T-helper 22 cell (primary cell): Measurements from ENCODE around the gene SMG9.

ENCODE experiments used
- DNase-seq: peaks from one replicate; pipeline ENCODE4 v3.0.0-alpha.2; 2020; ENCODE audit warnings: low read depth

SMG9 gene

GRCh38 chr19:43724896-43725295 is 29.9 kb downstream of the SMG9 start:
- DNase-seq: no peak

DNA sequence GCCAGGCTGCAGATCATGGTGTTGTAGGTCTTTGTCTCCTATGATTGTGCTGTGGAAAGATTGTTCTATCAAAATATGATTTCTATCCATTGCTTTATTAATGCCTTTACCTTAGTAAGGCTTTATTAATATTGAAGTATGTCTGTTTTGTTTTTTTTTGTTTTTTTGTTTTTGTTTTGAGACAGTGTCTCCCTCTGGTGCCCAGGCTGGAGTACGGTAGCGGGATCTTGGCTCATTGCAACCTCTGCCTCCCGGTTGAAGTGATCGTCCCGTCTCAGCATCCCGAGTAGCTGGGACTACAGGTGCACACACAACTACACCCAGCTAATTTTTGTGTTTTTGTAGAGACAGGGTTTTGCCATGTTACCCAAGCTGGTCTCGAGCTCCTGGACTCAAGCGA is 31.2 kb downstream of the SMG9 start:
- no peak for DNase-seq

GRCh38 chr19:43721469-43722048 is 33.2 kb downstream of the SMG9 start:
- no peak for DNase-seq

- no peak for DNase-seq
These were observed 33.8 kb downstream of the SMG9 start for GRCh38 chr19:43720936-43721335.

GRCh38 chr19:43719918-43720317 is 34.8 kb downstream of the SMG9 start:
- no peak for DNase-seq

GRCh38 chr19:43719378-43719868 is 35.3 kb downstream of the SMG9 start:
- DNase-seq: no peak

- DNase-seq: no peak
These were observed 36.0 kb downstream of the SMG9 start for GRCh38 chr19:43718627-43719377.

GRCh38 chr19:43715776-43716175 is 39.0 kb downstream of the SMG9 start, which contains the start of gene IRGC:
Gene IRGC, plus strand, starts transcription at chr19:43716076. Its CDS starts 2,483 bp downstream, at chr19:43718559.
- no peak for DNase-seq

DNA sequence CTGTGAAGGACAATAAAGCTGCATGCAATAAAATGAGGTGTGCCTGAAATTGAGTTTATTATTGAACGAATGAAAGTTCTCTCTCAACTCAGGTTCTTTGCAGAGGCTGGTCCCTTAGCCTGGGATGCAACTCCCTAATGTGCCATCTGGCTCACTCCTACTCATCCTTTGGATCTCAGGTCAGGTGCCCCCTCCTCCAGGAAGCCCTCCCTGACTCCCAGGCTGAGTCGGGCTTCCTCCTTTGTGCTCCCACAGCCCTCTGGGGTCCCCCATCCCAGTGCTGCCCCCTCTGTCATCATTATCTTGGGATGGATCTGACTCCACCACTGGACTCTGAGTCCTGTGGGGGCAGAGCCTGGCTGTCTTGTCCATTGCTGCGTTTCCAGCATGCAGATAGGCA is 41.6 kb downstream of the SMG9 start:
- DNase-seq: no peak

- no peak for DNase-seq
These were observed 42.9 kb downstream of the SMG9 start for GRCh38 chr19:43711751-43712355.

GRCh38 chr19:43708716-43709115 is 46.0 kb downstream of the SMG9 start:
- no peak for DNase-seq

GRCh38 chr19:43707158-43707712 is 47.5 kb downstream of the SMG9 start:
- DNase-seq: no peak

- DNase-seq: no peak
These were observed 49.0 kb downstream of the SMG9 start for GRCh38 chr19:43705729-43706128.

DNA sequence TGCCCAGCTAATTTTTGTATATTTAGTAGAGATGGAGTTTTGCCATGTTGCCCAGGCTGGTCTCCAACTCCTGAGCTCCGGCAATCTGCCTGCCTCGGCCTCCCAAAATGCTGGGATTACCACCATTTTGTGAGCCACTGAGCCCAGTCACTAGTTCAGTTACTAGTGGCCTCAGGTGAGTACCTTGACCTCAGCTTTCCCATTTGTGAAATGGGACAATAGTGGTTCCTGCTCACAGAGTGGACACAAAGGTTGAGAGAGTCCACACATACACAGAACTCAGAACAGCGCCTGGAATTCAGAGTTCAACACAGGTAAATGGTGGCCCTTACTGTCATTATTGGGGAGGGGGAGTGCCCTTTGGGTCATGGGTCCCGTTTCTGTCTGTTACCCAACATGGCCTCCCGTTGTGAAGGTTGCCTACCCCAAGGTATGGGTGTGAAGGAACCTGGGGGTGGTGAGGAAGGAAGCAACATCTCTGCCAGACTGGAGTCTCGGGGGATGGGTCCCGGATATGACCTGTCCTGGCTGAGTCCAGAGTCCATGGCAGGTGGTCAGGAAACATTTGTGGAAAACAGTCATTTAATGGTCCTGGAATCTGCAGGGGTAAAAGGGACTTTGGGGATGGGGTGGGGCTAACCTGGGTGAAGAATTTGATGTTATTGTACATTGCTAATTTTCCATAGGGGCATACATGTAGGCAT is 50.6 kb downstream of the SMG9 start:
- DNase-seq: no peak

DNA sequence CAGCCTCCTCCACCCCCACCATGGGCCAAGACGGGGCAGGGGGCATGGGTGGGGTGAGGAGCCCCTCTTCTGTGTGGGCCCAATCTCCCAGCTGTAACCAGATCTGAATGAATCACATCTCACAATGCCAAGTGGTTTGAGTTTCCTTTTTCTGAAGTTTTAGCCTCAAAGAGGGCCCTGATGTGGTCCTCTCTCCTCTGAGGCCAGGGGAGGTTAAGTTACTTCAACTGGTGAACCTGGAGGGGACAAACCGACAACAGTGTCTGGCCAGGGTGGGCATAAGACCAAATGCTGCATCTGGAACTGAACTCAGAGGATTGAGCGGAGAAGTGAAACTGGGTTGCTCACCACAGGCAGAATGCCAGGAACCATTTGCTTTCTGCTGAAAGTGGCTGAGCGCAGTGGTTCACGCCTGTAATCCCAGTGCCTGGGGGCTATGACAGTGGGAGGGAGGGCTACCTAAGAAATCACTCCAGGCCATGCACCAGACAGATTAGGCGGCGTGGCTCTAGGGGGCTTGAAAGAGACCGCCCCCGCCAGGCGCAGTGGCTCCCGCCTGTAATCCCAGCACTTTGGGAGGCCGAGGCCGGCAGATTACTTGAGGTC is 54.3 kb downstream of the SMG9 start:
- no peak for DNase-seq

DNA sequence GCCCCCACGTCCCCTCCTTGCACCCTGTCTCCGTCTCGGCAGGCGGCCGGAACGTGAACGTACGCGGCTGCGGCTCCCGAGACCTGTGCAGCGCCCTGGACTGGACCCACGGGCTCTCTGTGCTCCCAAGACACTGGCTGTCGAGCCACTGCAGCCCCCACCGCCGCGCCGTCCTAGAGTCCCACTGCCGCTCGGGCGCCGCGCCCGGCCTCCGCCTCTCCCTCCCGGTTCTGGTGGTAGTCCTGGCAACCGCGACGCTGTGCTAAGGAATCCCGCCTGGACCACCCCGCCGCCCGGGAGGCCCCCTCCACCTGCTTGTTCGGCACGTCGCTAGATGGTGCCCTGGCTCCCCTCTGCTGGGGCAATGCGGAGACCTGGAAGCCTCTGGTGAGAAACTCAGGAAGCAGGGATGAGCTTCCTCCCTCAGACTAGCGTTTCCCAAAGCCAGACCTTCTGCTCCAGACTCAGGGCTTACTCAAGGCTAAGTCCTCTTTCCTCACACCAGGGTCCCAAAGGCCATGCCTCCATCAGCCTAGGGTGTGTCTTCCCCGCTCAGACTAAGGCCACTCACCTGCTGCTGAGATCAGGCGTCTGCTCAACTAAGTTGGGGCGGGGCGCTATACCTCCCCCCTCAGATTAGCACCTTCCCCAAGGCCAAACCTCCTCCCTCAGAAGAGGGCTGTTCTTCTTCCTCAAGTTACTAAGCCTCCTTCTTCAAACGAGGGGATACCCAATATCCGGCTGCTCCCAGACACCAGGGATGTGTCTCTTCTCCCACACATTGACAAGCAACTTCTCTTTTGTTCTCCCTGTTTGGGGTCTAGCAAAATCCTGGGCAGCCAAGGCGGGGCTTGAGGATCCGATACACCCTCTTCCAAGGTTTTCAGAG is 55.0 kb downstream of the SMG9 start:
- no peak for DNase-seq

DNA sequence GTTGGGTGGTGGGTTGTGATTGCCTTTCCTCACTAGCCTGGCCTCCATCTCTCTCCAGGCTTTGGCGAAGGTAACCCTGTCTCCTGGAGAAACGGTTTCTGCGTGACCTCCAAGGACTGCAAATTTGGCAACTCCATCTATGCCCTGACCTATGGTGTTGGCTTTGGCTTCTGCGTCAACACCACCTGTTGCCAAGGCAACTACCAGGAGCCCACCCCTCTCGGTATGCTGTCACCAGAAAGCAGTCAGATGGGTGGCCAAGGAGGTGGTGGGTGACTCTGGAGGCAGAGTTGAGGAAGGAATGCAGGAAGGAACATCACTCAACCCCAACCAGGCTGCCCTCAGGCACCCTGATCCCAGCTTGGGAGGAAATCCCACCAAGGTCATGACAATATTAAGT is 57.5 kb downstream of the SMG9 start:
- DNase-seq: no peak

GRCh38 chr19:43695985-43696704 is 58.6 kb downstream of the SMG9 start:
- no peak for DNase-seq

DNA sequence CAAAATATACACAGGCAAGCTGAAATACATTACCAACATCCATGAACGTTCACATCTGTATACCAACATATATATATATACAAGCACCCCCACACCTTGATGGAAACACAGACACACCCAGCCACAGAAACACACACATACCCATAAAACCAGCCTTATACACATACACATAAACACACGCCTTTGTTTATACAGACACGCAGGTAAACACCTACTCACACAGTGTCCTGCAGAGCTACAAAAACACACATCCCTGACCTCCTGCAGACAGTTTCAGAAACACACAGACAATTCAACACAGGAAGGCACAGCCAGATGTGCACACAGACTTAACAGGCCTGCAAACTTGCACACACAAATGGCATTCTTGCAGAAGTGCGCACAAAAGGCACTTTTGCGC is 60.2 kb downstream of the SMG9 start:
- no peak for DNase-seq

DNA sequence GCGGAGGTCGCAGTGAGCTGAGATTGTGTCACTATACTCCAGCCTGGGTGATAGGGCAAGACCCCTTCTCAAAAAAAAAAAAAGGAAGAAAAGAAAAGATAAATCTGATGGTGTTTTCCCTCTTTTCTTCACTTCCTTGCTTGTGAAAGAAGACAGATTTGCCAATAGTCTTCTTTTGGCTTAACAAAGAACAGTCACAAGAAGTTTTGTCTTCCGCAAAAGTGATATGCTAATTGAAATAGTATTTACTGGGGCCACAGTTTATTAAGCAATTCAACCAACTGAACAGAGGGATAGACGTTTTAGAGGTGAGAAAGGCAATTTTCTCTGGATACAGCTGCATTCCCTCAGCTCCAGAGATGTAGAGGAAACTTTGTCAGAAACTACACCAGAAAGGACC is 61.9 kb downstream of the SMG9 start:
- no peak for DNase-seq
